Cardiac muscle cell (in vitro differentiated cells and primary cell): ENCODE data around the gene CCDC194. TPM values are rescaled to one million over a fixed set of nuclear protein-coding genes. Genes with fewer than 3 reads are reported as not detected.

Source experiments
- DNase-seq, 2 donors: peaks; one replicate each; pipeline versions ENCODE4 v3.0.0 to v3.0.0-alpha.2; 2010 to 2017; ENCODE audit warnings: low read depth in 1 of 2, low spot score in 1 of 2
- H3K27ac ChIP-seq: fragments of 200-600 bp; sonication (generic); 2 replicates; pipeline ENCODE4 v1.5.1; 2016
- H3K27me3 ChIP-seq: fragments of 200-600 bp; sonication (generic); 2 replicates; pipeline ENCODE4 v1.6.0; 2016; ENCODE audit warnings: control low read depth
- H3K36me3 ChIP-seq: fragments of 200-600 bp; sonication (generic); 2 replicates; pipeline ENCODE4 v1.5.1; 2016; ENCODE audit warnings: control low read depth
- H3K4me1 ChIP-seq: fragments of 200-600 bp; sonication (generic); 2 replicates; pipeline ENCODE4 v1.8.1; 2017; ENCODE audit warnings: low read depth, mild to moderate bottlenecking, mixed run types
- H3K4me3 ChIP-seq: fragments of 200-600 bp; sonication (generic); 2 replicates; pipeline ENCODE4 v1.5.1; 2016; ENCODE audit warnings: mild to moderate bottlenecking
- H3K9me3 ChIP-seq: fragments of 200-600 bp; sonication (generic); 2 replicates; pipeline ENCODE4 v1.5.1; 2017; ENCODE audit warnings: low read depth, mild to moderate bottlenecking, control low read depth
- CTCF ChIP-seq: IDR thresholded peaks from 2 replicates; pipeline ENCODE4 v1.5.1; 2012; ENCODE audit warnings: low read depth, mild to moderate bottlenecking, low read length
- polyA plus RNA-seq: library from polyadenylated mRNA; unstranded; fragments of >200 nt; fragmentation: Nextera tagmentation; extraction: Ambion mirVana; gene quantifications from 2 replicates; pipeline ENCODE4 v1.2.1, GENCODE V29; 2016
- total RNA-seq: library from RNA; depleted of rRNA; stranded (reverse); fragments of >200 nt; gene quantifications from 2 replicates; pipeline ENCODE4 v1.2.3, GENCODE V29; 2016

The CCDC194 gene
- total and polyA plus RNA-seq, 2 experiments from 2014 or later: 2.2 to 2.3 TPM

DNA sequence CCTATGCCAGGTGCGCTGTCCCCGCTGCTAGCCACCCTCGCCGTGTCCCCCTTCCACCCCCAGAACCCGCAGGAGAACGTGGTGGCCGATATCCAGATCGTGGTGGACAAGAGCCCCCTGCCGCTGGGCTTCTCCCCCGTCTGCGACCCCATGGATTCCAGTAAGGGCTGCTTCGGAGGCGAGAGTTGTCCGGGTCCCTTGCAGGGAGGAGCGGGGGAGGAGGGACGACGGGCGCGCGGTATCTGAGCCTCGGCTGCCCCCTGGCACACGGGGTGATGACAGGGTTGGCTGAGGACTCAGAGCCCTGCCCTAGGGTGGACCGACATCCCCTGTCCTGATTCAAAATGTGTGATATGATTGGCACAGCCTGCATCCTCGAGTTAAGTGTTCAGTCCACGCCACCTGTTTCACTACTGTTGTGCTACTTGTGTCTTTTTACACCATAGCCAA lies 26.5 kb upstream of the CCDC194 start:
- H3K27ac ChIP-seq: peak overlapping the region; percentile 11
- peak; percentile 24 to 51 for DNase-seq
- H3K4me1 ChIP-seq: peaks cover 7% of the 10 kb centered on the region

DNA sequence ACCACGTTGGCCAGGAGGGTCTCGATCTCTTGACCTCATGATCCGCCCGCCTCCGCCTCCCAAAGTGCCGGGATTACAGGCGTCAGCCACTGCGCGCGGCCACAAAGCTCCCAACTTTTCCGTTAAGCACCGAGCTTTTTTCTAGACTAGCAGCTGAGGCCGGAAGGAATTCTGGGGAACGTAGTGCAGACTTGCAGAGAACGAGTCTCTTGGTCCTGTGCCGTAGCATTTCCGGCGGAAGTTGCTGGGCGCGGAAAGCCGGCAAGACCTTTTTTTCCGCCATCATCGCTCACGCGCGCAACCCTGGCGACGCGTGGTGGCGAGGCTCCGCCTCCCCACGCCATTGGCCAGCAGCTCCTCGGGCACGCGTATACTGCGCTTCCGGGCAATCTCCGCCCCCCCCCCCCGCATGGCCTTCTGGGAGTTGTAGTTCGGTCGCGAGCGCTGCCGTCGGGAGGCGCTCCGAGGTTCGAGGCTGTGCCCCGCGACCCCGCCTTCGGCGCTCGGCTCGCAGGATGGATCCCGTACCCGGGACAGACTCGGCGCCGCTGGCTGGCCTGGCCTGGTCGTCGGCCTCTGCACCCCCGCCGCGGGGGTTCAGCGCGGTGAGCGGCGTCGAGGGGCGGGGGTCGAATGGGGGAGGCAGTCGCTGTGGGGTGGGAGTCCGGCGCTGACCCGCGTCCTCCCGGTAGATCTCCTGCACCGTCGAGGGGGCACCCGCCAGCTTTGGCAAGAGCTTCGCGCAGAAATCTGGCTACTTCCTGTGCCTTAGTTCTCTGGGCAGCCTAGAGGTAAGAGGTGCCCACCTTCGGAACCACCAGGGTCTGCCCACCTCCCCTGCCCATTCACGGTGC lies 25.9 kb upstream of the CCDC194 start, which contains the start of gene MVB12A:
MVB12A (plus strand) TSS at position 427 of the 854 bp plus-strand sequence; CDS start at position 516, 89 bp downstream.
- Histone ChIP-seq H3K36me3 (no peaks in the 10 kb centered on the region), H3K9me3 (no peaks in the 10 kb centered on the region), H3K27ac (peak within 1 kb of the TSS; percentile 90), H3K27me3 (no peaks in the 10 kb centered on the region), H3K4me1 (peaks cover 13% of the 10 kb centered on the region), H3K4me3 (peak within 1 kb of the TSS; percentile 87)
- TF ChIP-seq CTCF: no peak
- DNase-seq: peak; percentile 98 to 100

More for the DNA sequence above, 26.5 kb upstream of the CCDC194 start:
- peak overlapping the region; percentile 87 for H3K4me3 ChIP-seq
- H3K36me3 ChIP-seq: no peaks in the 10 kb centered on the region
- no peaks in the 10 kb centered on the region for H3K27me3 ChIP-seq
- H3K9me3 ChIP-seq: no peaks in the 10 kb centered on the region
- TF ChIP-seq CTCF: peak; percentile 4

DNA sequence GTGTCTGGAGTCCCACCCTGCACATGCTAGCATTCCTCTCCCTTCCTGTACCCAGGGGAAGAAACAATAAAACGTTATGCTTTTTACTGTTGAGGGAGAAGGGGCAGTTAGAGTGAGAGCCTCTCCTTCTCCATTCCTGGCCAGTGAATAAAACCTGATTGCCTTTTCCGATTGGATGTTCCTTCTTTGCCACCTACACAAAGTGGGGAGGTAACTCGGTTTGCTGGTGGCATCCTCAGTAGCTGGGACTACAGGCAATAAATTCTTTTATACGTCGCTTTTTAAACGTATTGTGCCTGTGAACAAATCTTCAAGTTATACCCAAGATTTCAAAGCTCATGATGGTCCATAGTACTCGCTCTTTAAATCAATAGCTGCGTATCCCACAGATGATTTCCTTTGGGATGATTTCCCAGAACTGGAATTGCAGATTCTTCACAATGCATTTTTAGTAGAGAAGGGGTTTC lies 25.2 kb upstream of the CCDC194 start:
- Histone ChIP-seq H3K4me1 (peaks cover 13% of the 10 kb centered on the region), H3K4me3 (peak overlapping the region; percentile 24), H3K27me3 (no peaks in the 10 kb centered on the region), H3K36me3 (no peaks in the 10 kb centered on the region), H3K9me3 (no peaks in the 10 kb centered on the region), H3K27ac (peak overlapping the region; percentile 90)
- DNase-seq: no peak
- TF ChIP-seq CTCF: no peak

DNA sequence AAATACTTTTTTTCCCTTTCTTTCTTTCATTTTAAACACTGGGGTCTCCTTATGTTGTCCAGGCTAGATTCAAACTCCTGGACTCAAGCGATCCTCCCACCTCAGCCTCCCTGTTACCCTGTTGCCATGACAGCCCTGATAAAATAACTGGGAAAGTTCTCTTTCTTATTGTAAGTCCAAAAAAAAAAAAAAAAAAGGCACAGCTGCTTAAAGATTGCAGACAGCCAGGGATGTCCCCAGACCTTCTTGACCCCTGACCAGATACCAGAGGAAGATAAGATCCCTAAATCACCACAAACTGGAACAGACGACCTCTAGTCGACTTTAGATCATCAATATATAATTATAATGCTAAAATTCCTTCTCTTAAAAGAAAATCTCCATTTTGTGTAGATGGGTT lies 24.7 kb upstream of the CCDC194 start:
- TF ChIP-seq CTCF: no peak
- Histone ChIP-seq H3K27me3 (no peaks in the 10 kb centered on the region), H3K9me3 (no peaks in the 10 kb centered on the region), H3K36me3 (no peaks in the 10 kb centered on the region), H3K27ac (peak overlapping the region; percentile 90), H3K4me3 (no peak overlapping the region), H3K4me1 (peaks cover 16% of the 10 kb centered on the region)
- peak in 1 of 2 donors; percentile 39 for DNase-seq

- no peaks in the 10 kb centered on the region for H3K9me3 ChIP-seq
- H3K4me1 ChIP-seq: peaks cover 37% of the 10 kb centered on the region
- no peak overlapping the region for H3K4me3 ChIP-seq
- no peak for TF ChIP-seq CTCF
- no peaks in the 10 kb centered on the region for H3K27me3 ChIP-seq
- no peaks in the 10 kb centered on the region for H3K36me3 ChIP-seq
- peak; percentile 15 to 30 for DNase-seq
- H3K27ac ChIP-seq: peak overlapping the region; percentile 95
These were observed 21.1 kb upstream of the CCDC194 start for GRCh38 chr19:17415121-17415520.
